Activated CD4-positive, alpha-beta T cell treated with anti-CD3 and anti-CD28 coated beads for 24 hours (primary cell): ENCODE measurements around the gene TRAF3IP3.

Source experiments
- DNase-seq, 2 donors: peaks; one replicate each; pipeline ENCODE4 v3.0.0-alpha.2; 2020; ENCODE audit warnings: low read depth in 2 of 2

The TRAF3IP3 gene

GRCh38 chr1:209738270-209738669 lies 17.6 kb upstream of the TRAF3IP3 start:
- no peak for DNase-seq

- no peak for DNase-seq
Measured at GRCh38 chr1:209741193-209741592, 14.7 kb upstream of the TRAF3IP3 start.

- DNase-seq, result no peak
Measured at GRCh38 chr1:209741889-209742288, 14.0 kb upstream of the TRAF3IP3 start.

- DNase-seq, result no peak
Measured at GRCh38 chr1:209742409-209743144, 13.3 kb upstream of the TRAF3IP3 start.

GRCh38 chr1:209743145-209743482 lies 12.7 kb upstream of the TRAF3IP3 start:
- DNase-seq, result no peak

GRCh38 chr1:209746451-209747165 lies 9.2 kb upstream of the TRAF3IP3 start:
- DNase-seq, result no peak

GRCh38 chr1:209747580-209748262 lies 8.1 kb upstream of the TRAF3IP3 start:
- peak; percentile 79 to 87 for DNase-seq

GRCh38 chr1:209748620-209749019 lies 7.2 kb upstream of the TRAF3IP3 start:
- no peak for DNase-seq

GRCh38 chr1:209749205-209749604 lies 6.6 kb upstream of the TRAF3IP3 start:
- no peak for DNase-seq

- no peak for DNase-seq
Measured at GRCh38 chr1:209749670-209750323, 6.1 kb upstream of the TRAF3IP3 start.

GRCh38 chr1:209751627-209752231 lies 4.1 kb upstream of the TRAF3IP3 start:
- DNase-seq, result no peak

GRCh38 chr1:209752890-209753289 lies 3.0 kb upstream of the TRAF3IP3 start:
- no peak for DNase-seq

- DNase-seq, result no peak
Measured at GRCh38 chr1:209755256-209755655, 597 bp upstream of the TRAF3IP3 start.

GRCh38 chr1:209756615-209757445 lies 977 bp downstream of the TRAF3IP3 start:
- no peak for DNase-seq

- DNase-seq, result no peak
Measured at GRCh38 chr1:209758400-209758799, 2.5 kb downstream of the TRAF3IP3 start.

GRCh38 chr1:209759829-209760359 lies 4.0 kb downstream of the TRAF3IP3 start:
- DNase-seq, result no peak

GRCh38 chr1:209761011-209761635 lies 5.3 kb downstream of the TRAF3IP3 start:
- no peak for DNase-seq

GRCh38 chr1:209766051-209766450 lies 10.2 kb downstream of the TRAF3IP3 start:
- no peak for DNase-seq

- no peak for DNase-seq
Measured at GRCh38 chr1:209767096-209767495, 11.2 kb downstream of the TRAF3IP3 start.

GRCh38 chr1:209767706-209768105 lies 11.9 kb downstream of the TRAF3IP3 start:
- DNase-seq, result no peak
